Esophagus muscularis mucosa (tissue), 2 donors: ENCODE data around the gene SLC2A13.

Source experiments
- EP300 ChIP-seq: sonication (generic); formaldehyde crosslinking; IDR thresholded peaks from one replicate; pipeline ENCODE4 v1.6.1; 2017; ENCODE audit warnings: antibody characterized with exemption
- POLR2A ChIP-seq: fragments of 450-650 bp; IDR thresholded peaks from one replicate; pipeline ENCODE4 v1.6.1; 2017; ENCODE audit warnings: antibody characterized with exemption, moderate library complexity, mild to moderate bottlenecking, low read depth

DNA sequence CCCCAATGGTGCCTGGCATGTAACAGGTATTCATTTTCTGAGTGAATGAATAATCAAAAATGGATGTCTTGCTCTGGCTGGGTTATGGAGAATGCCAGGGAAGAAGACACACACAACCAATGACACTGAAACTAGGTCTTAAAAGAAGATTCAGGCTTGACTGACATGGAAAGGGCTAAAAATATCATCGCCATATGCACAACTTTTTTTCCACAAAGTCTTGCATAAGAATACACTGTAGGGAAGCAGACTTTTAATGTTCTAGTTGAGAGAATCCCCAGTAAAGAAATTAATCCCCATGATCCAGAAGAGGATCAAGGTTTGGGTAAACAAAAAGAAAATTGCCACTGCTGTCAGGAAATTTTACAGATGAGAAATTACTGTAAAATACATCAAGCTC, 116.4 kb downstream of the SLC2A13 start:
- TF ChIP-seq EP300, result no peak
- TF ChIP-seq POLR2A, result no peak
